K562 treated with DMSO at 1 percent for 4 hours (cell line): ENCODE data around the gene MAGEH1. TPM values are rescaled to one million over a fixed set of nuclear protein-coding genes. Genes with fewer than 3 reads are reported as not detected.

Experiments used
- total RNA-seq: library from RNA; unstranded; fragments of 300-600 nt; gene quantifications from 2 replicates; pipeline ENCODE4 v1.2.3, GENCODE V29; 2022; ENCODE audit not compliant: insufficient read depth

The MAGEH1 gene, protein sequence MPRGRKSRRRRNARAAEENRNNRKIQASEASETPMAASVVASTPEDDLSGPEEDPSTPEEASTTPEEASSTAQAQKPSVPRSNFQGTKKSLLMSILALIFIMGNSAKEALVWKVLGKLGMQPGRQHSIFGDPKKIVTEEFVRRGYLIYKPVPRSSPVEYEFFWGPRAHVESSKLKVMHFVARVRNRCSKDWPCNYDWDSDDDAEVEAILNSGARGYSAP
- total RNA-seq = 11.8 and 15.2 TPM in 2 replicates

DNA sequence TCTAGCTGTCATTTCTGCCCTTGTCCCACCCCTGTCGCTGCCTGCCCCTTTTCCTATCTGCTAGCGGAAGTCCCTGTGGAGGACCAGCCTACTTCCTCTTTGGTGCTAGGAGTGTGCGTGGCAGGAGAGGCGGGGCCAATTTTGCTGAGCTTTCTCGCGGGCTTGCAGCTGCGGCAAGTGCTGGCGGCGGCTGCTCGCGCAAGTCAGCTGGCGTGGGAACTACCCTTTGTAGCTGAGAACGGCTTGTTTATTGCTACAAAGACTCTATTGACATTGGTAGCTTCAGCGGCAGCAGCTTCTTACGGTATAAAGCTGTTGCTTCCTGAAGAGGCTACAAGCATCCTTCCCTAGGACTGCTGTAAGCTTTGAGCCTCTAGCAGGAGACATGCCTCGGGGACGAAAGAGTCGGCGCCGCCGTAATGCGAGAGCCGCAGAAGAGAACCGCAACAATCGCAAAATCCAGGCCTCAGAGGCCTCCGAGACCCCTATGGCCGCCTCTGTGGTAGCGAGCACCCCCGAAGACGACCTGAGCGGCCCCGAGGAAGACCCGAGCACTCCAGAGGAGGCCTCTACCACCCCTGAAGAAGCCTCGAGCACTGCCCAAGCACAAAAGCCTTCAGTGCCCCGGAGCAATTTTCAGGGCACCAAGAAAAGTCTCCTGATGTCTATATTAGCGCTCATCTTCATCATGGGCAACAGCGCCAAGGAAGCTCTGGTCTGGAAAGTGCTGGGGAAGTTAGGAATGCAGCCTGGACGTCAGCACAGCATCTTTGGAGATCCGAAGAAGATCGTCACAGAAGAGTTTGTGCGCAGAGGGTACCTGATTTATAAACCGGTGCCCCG is at the start of gene MAGEH1:
Gene MAGEH1, plus strand, starts transcription at position 138 of the 843 bp plus-strand sequence. Its CDS starts 248 bp downstream, at position 386.

DNA sequence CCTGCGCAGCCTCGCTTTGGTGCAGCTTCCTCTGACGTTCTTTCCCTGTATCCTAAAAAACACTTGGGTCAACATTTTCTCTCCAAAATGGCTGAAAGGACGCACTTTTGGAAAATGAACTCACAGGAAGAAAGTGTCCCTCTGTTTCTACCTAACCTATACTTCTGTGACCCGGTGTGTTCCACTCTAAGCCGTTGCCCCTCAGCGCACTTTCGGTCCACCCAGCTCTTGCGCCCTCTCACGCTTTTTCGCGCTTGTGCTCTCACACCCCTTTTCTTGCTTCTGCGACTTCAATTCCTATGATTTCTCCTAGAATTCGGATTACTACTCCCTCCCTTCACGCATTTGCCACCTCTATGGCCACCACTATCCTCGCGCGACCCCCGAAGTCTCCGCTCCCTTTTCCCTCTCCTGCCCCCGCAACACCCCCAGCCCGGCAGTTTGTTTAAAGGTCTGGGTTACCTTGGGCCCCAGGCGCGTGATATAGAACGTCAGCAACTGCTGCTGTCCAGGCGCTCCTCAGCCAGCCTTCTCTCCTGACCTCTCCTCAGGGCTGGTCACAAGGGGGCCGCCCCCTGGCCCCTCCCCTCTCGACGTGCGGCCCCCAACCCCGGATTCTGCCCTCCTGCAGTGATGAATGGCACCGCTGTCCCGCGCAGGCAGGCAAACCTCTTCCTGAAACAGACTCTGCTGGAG is 37.5 kb downstream of the MAGEH1 start, which contains the start of gene USP51:
Gene USP51, minus strand, starts transcription at position 535 of the 696 bp plus-strand sequence. CDS start 909 bp downstream, outside the sequence.

Other genes starting within 250 kb of the MAGEH1 start
- gene PAGE5, start 231.8 kb upstream of the MAGEH1 start, total RNA-seq = 246 and 255 TPM in 2 replicates
- gene PAGE3, start 187.2 kb upstream of the MAGEH1 start, total RNA-seq = not detected in 2 replicates
- 0.26 and 0.76 TPM in 2 replicates for gene USP51, start 37.7 kb downstream of the MAGEH1 start, total RNA-seq
- not detected in 2 replicates for gene FOXR2, start 171.3 kb downstream of the MAGEH1 start, total RNA-seq